D721Med (cell line): ENCODE data around the gene PIK3C2G.

Source experiments
- DNase-seq: peaks from one replicate; pipeline ENCODE4 v3.0.0; 2011; ENCODE audit warnings: low spot score; ENCODE audit not compliant: insufficient read length
- FAIRE-seq: peaks from 2 replicates; lab custom pipeline; 2011; peaks lifted over from hg19 to GRCh38; lab: Jason Lieb, UNC
- CTCF ChIP-seq: IDR thresholded peaks from 2 replicates; pipeline ENCODE4 v1.5.1; 2012; ENCODE audit warnings: mild to moderate bottlenecking, control low read depth; ENCODE audit not compliant: insufficient read depth; ENCODE audit errors: missing control alignments

Gene PIK3C2G

GRCh38 chr12:18631339-18631738, 370.0 kb downstream of the PIK3C2G start:
- DNase-seq = no peak
- TF ChIP-seq CTCF = no peak
- FAIRE-seq = no peak

DNA sequence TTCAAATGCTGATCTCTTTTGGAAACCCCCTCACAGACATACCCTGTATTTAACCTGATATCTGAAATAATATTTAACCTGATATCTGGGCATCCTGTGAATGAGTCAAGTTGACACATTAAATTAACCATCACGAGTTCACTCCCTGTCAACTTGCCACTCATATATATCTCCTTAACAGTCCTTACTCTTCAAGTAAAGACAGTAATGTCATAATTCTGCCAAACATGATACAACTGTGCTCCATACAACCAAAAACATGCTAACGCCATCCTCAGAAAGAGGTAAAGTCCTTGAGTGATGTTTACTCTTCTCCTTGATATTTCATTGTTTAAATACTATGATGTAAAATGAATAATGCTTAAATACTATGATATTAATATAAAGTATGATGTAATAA, 371.5 kb downstream of the PIK3C2G start:
- DNase-seq (no peak), FAIRE-seq (no peak)
- TF ChIP-seq CTCF = no peak

DNA sequence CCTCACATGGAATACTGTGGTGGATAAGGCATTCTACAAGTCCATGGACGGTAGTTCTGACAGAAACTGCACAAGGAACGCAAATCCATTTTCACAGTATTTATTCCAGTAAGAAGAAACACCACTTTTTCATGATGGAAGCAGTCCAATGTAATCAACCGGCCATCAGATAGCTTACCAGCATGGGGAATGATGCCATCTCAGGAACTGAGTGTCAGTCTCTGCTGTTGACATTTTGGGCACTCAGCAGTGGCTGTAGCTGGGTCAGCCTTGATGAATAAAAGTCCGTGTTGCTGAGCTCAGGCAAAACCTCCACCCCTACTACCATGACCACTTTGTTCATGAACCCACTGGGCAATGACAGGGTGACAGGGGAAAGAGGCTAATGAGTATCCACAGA, 373.1 kb downstream of the PIK3C2G start:
- DNase-seq (no peak), FAIRE-seq (no peak)
- no peak for TF ChIP-seq CTCF

DNA sequence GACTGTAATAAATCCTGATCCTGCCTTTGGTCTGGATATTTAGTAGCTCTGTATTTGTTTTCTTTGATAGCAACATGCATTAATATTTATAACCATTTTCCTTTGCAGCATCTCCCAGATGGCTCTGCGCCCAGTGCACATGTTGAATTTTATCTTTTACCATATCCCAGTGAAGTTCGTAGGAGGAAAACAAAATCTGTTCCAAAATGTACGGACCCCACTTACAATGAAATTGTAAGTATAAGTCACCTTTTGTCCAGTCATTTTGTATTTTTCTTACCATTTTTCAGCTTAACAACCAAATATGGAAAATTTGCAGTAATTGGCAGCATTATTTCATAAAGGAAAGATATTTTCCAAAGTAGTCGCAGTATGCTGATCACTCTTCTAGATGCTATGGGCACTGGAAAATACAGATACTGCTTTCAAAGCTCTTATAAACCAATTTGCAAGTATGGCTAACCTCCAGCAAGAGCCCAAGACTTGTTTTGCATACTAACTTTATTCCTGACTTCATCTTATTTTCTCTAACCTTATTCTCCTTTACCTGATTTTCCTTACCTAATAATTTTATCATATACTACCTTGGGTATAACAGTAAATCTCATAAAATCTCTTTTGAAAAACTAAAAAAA, 379.1 kb downstream of the PIK3C2G start:
- FAIRE-seq = no peak
- no peak for DNase-seq
- TF ChIP-seq CTCF = no peak

GRCh38 chr12:18643681-18644080, 382.4 kb downstream of the PIK3C2G start:
- DNase-seq (no peak), FAIRE-seq (no peak)
- no peak for TF ChIP-seq CTCF

- FAIRE-seq (no peak), DNase-seq (no peak)
- no peak for TF ChIP-seq CTCF
Measured at GRCh38 chr12:18644564-18644963, 383.2 kb downstream of the PIK3C2G start.

- FAIRE-seq = no peak
- DNase-seq = no peak
- TF ChIP-seq CTCF = no peak
Measured at GRCh38 chr12:18646286-18646890, 385.1 kb downstream of the PIK3C2G start.
